Measurements from ENCODE around the gene EXOC2.

Gene EXOC2

GRCh38 chr6:680666-681340, 12.1 kb downstream of the EXOC2 start:
- ATAC-seq (ENCODE audit: low read depth): peak; percentile 54; the same call in 2 of the 3 replicates
- no peaks in the 10 kb centered on the region; the same call in 1 of the 2 replicates for H3K36me3 ChIP-seq (ENCODE audit: low read depth)
- H3K27ac ChIP-seq (ENCODE audit: poor library complexity, severe bottlenecking): peak overlapping the region; percentile 26
- no peaks in the 10 kb centered on the region for H3K27me3 ChIP-seq (ENCODE audit: insufficient read depth, poor library complexity, severe bottlenecking)
- peaks cover 30% of the 10 kb centered on the region for H3K4me1 ChIP-seq (ENCODE audit: insufficient read depth, poor library complexity, severe bottlenecking)
- DNase-seq (ENCODE audit: low spot score): no peak
- no peak for TF ChIP-seq CTCF (IDR thresholded peaks at IDR 0.05; ENCODE audit: poor library complexity, severe bottlenecking)
- H3K9me3 ChIP-seq (ENCODE audit: severe bottlenecking): no peaks in the 10 kb centered on the region
- H3K4me3 ChIP-seq (ENCODE audit: severe bottlenecking): no peak overlapping the region

- peaks cover 30% of the 10 kb centered on the region for H3K4me1 ChIP-seq (ENCODE audit: insufficient read depth, poor library complexity, severe bottlenecking)
- ATAC-seq (ENCODE audit: low read depth): 0 out of 3 replicates have a peak, but pooled peaks have one; percentile 19
Measured at GRCh38 chr6:680251-680650, 12.7 kb downstream of the EXOC2 start.

GRCh38 chr6:679282-679681, 13.7 kb downstream of the EXOC2 start:
- H3K9me3 ChIP-seq (ENCODE audit: severe bottlenecking): no peaks in the 10 kb centered on the region
- no peak overlapping the region for H3K27ac ChIP-seq (ENCODE audit: poor library complexity, severe bottlenecking)
- H3K4me3 ChIP-seq (ENCODE audit: severe bottlenecking): no peak overlapping the region
- H3K36me3 ChIP-seq (ENCODE audit: low read depth): no peaks in the 10 kb centered on the region; the same call in 1 of the 2 replicates
- H3K4me1 ChIP-seq (ENCODE audit: insufficient read depth, poor library complexity, severe bottlenecking): peaks cover 24% of the 10 kb centered on the region
- no peak for TF ChIP-seq CTCF (IDR thresholded peaks at IDR 0.05; ENCODE audit: poor library complexity, severe bottlenecking)
- DNase-seq (ENCODE audit: low spot score) (no peak), ATAC-seq (ENCODE audit: low read depth) (no peak)
- no peaks in the 10 kb centered on the region for H3K27me3 ChIP-seq (ENCODE audit: insufficient read depth, poor library complexity, severe bottlenecking)

More at GRCh38 chr6:680251-680650, 12.7 kb downstream of the EXOC2 start:
- Histone ChIP-seq H3K4me3 (ENCODE audit: severe bottlenecking) (no peak overlapping the region), H3K27ac (ENCODE audit: poor library complexity, severe bottlenecking) (peak overlapping the region; percentile 26), H3K27me3 (ENCODE audit: insufficient read depth, poor library complexity, severe bottlenecking) (no peaks in the 10 kb centered on the region), H3K36me3 (ENCODE audit: low read depth) (no peaks in the 10 kb centered on the region; the same call in 1 of the 2 replicates), H3K9me3 (ENCODE audit: severe bottlenecking) (no peaks in the 10 kb centered on the region)
- no peak for TF ChIP-seq CTCF (IDR thresholded peaks at IDR 0.05; ENCODE audit: poor library complexity, severe bottlenecking)
- DNase-seq (ENCODE audit: low spot score): no peak

GRCh38 chr6:678520-678919, 14.4 kb downstream of the EXOC2 start:
- Histone ChIP-seq H3K27me3 (ENCODE audit: insufficient read depth, poor library complexity, severe bottlenecking) (no peaks in the 10 kb centered on the region), H3K9me3 (ENCODE audit: severe bottlenecking) (no peaks in the 10 kb centered on the region), H3K4me3 (ENCODE audit: severe bottlenecking) (no peak overlapping the region), H3K4me1 (ENCODE audit: insufficient read depth, poor library complexity, severe bottlenecking) (peaks cover 21% of the 10 kb centered on the region), H3K36me3 (ENCODE audit: low read depth) (no peaks in the 10 kb centered on the region; the same call in 1 of the 2 replicates), H3K27ac (ENCODE audit: poor library complexity, severe bottlenecking) (no peak overlapping the region)
- DNase-seq (ENCODE audit: low spot score) (no peak), ATAC-seq (ENCODE audit: low read depth) (no peak)
- TF ChIP-seq CTCF (IDR thresholded peaks at IDR 0.05; ENCODE audit: poor library complexity, severe bottlenecking): no peak

- DNase-seq (ENCODE audit: low spot score): no peak
- H3K9me3 ChIP-seq (ENCODE audit: severe bottlenecking): no peaks in the 10 kb centered on the region
- H3K27me3 ChIP-seq (ENCODE audit: insufficient read depth, poor library complexity, severe bottlenecking): no peaks in the 10 kb centered on the region
- H3K36me3 ChIP-seq (ENCODE audit: low read depth): no peaks in the 10 kb centered on the region; the same call in 1 of the 2 replicates
- no peak overlapping the region for H3K4me3 ChIP-seq (ENCODE audit: severe bottlenecking)
- H3K27ac ChIP-seq (ENCODE audit: poor library complexity, severe bottlenecking): no peak overlapping the region
- no peak for TF ChIP-seq CTCF (IDR thresholded peaks at IDR 0.05; ENCODE audit: poor library complexity, severe bottlenecking)
- ATAC-seq (ENCODE audit: low read depth): no peak
- peaks cover 21% of the 10 kb centered on the region for H3K4me1 ChIP-seq (ENCODE audit: insufficient read depth, poor library complexity, severe bottlenecking)
Measured at GRCh38 chr6:677919-678318, 15.0 kb downstream of the EXOC2 start.

Measured in RWPE2 (cell line).